Measurements from ENCODE around the gene RAD18. TPM values are rescaled to one million over a fixed set of nuclear protein-coding genes. Genes with fewer than 3 reads are reported as not detected.

The RAD18 gene
- total and polyA plus RNA-seq, 9 of the 15 experiments (the other 6 are each of a cell fraction or from before 2014, with no cell fraction given) = 19.2 to 49.4 (median 34.4) TPM

- Histone ChIP-seq H3K9ac (ENCODE audit: insufficient read depth in 1 of 2, low read depth in 2 of 2, low read length in 2 of 2) (no peak overlapping the region), H3K27ac (ENCODE audit: extremely low read depth, low read depth, low read length) (no peak overlapping the region), H3K4me1 (replicated peaks in 1 of 2; ENCODE audit: control insufficient read depth in 2 of 2, insufficient read depth in 2 of 2, low read length in 2 of 2) (peaks cover 0 to 8% of the 10 kb centered on the region in 2 experiments; a peak in 2 of 5 replicates), H3K36me3 (ENCODE audit: control insufficient read depth, insufficient read depth, low read length) (no peaks in the 10 kb centered on the region), H4K20me1 (replicated peaks; ENCODE audit: control insufficient read depth, insufficient read depth, low read length) (no peaks in the 10 kb centered on the region), H3K4me3 (no peak overlapping the region), H2AFZ (ENCODE audit: low read depth, low read length) (no peak overlapping the region), H3K79me2 (ENCODE audit: control insufficient read depth, insufficient read depth, low read length) (no peaks in the 10 kb centered on the region), H3K4me2 (ENCODE audit: insufficient read depth, low read length) (no peak overlapping the region), H3K9me3 (replicated peaks; ENCODE audit: control insufficient read depth, insufficient read depth, low read depth, low read length) (no peaks in the 10 kb centered on the region), H3K27me3 (ENCODE audit: control insufficient read depth in 2 of 2, insufficient read depth in 2 of 2, low read length in 2 of 2) (peaks cover 48 to 68% of the 10 kb centered on the region in 2 experiments), H3K9me1 (ENCODE audit: control insufficient read depth, insufficient read depth, low read length) (no peaks in the 10 kb centered on the region)
- TF ChIP-seq CHD2 (IDR thresholded peaks at IDR 0.05; ENCODE audit: low read depth, low read length) (no peak), ZNF696 (CRISPR knock-in tag; conservative IDR thresholded peaks at IDR 0.05) (no peak), ZNF668 (CRISPR knock-in tag; IDR thresholded peaks at IDR 0.05) (no peak), NCOA4 (IDR thresholded peaks at IDR 0.05; ENCODE audit: partially characterized antibody) (no peak), THAP7 (CRISPR knock-in tag; IDR thresholded peaks at IDR 0.05) (no peak), C11orf30 (IDR thresholded peaks at IDR 0.05; ENCODE audit: low read depth) (no peak), ZNF609 (CRISPR knock-in tag; IDR thresholded peaks at IDR 0.05; ENCODE audit: borderline replicate concordance) (no peak), XRCC5 (IDR thresholded peaks at IDR 0.05; ENCODE audit: low read depth, low read length) (no peak), TEAD2 (tag; IDR thresholded peaks at IDR 0.05) (no peak), ZNF12 (CRISPR knock-in tag; IDR thresholded peaks at IDR 0.05) (no peak), GABPB2 (CRISPR knock-in tag; conservative IDR thresholded peaks at IDR 0.05) (no peak), SNIP1 (IDR thresholded peaks at IDR 0.05; ENCODE audit: low read depth) (no peak), ZNF445 (CRISPR knock-in tag; IDR thresholded peaks at IDR 0.05; ENCODE audit: low read depth) (no peak), COPS2 (conservative IDR thresholded peaks at IDR 0.05) (no peak), FOXA1 (IDR thresholded peaks at IDR 0.05; ENCODE audit: borderline replicate concordance) (no peak), CEBPZ (IDR thresholded peaks at IDR 0.05; ENCODE audit: borderline replicate concordance, low read depth, low read length) (no peak)
- POLR2A ChIA-PET = interaction anchor here (0.6 kb wide), 2 partner anchors 14 to 215 kb away, joined by 3 read pairs; no protein-coding TSS in a partner anchor
- DNase-seq (ENCODE audit: extremely low read depth in 1 of 4, low spot score in 3 of 4) (no peak), FAIRE-seq (no peak), ATAC-seq (no peak)
- in situ Hi-C loops (cut with MboI) (no loop called here), intact Hi-C loops (cut with micrococcal nuclease) (loop anchor here (10.0 kb wide), 1 partner anchor 502 kb away; no protein-coding TSS in a partner anchor)
- CTCF ChIA-PET (ENCODE audit: low intra/inter-chr PET ratio) = no interaction called here
- 0% methylated on average over 1 of the region's 1 CpG for WGBS (ENCODE audit: insufficient coverage, low coverage, missing lambda C conversion rate)
- BruUV-seq (replicated peaks) = no TSS peak
These were observed 19.8 kb upstream of the RAD18 start for GRCh38 chr3:8983026-8983425.
